Keratinocyte (primary cell): Measurements from ENCODE around the gene KRT79. TPM values are rescaled to one million over a fixed set of nuclear protein-coding genes. Genes with fewer than 3 reads are reported as not detected.

Experiments used
- DNase-seq: peaks from one replicate; pipeline ENCODE4 v3.0.0-alpha.2; 2011; ENCODE audit warnings: low read depth, missing footprints, low spot score
- FAIRE-seq: peaks from 2 replicates; lab custom pipeline; 2011; peaks lifted over from hg19 to GRCh38; lab: Jason Lieb, UNC
- H2AFZ ChIP-seq: 2 replicates; pipeline ENCODE4 v1.6.0; 2012; ENCODE audit warnings: low read length, control low read depth, inconsistent platforms; ENCODE audit not compliant: control insufficient read depth
- H3K27ac ChIP-seq: 2 replicates; pipeline ENCODE4 v1.5.1; 2011; ENCODE audit warnings: low read length; ENCODE audit not compliant: control insufficient read depth, insufficient read depth
- H3K27me3 ChIP-seq: 3 replicates; pipeline ENCODE4 v1.6.0; 2011; ENCODE audit warnings: low read length; ENCODE audit not compliant: control insufficient read depth, insufficient read depth; ENCODE audit errors: extremely low read depth
- H3K36me3 ChIP-seq, 2 experiments: 2 replicates in 1 of 2; 3 replicates in 1 of 2; pipeline ENCODE4 v1.5.1; 2011; ENCODE audit warnings: low read length in 2 of 2, mild to moderate bottlenecking in 1 of 2; ENCODE audit not compliant: control insufficient read depth in 2 of 2, insufficient read depth in 2 of 2; ENCODE audit errors: extremely low read depth in 1 of 2
- H3K4me1 ChIP-seq: 3 replicates; pipeline ENCODE4 v1.5.1; 2011; ENCODE audit warnings: low read length; ENCODE audit not compliant: control insufficient read depth, insufficient read depth; ENCODE audit errors: extremely low read depth
- H3K4me2 ChIP-seq: 3 replicates; pipeline ENCODE4 v1.6.0; 2011; ENCODE audit warnings: low read depth, low read length; ENCODE audit not compliant: control insufficient read depth, insufficient read depth; ENCODE audit errors: extremely low read depth
- H3K4me3 ChIP-seq, 3 experiments: fragments of 200-600 bp in 1 of 3; sonication (generic) in 1 of 3; 2 replicates in 2 of 3; 3 replicates in 1 of 3; pipeline ENCODE4 v1.5.1; 2011 to 2016; ENCODE audit warnings: low read length in 3 of 3, mild to moderate bottlenecking in 3 of 3, control low read depth in 2 of 3, inconsistent platforms in 1 of 3, low read depth in 1 of 3, mixed read lengths in 1 of 3, mixed run types in 1 of 3, moderate library complexity in 1 of 3; ENCODE audit not compliant: control insufficient read depth in 2 of 3, insufficient read depth in 2 of 3; ENCODE audit errors: extremely low read depth in 1 of 3
- H3K79me2 ChIP-seq: 2 replicates; pipeline ENCODE4 v1.6.0; 2012; ENCODE audit warnings: low read length; ENCODE audit not compliant: control insufficient read depth, insufficient read depth
- H3K9ac ChIP-seq: 3 replicates; pipeline ENCODE4 v1.6.0; 2011; ENCODE audit warnings: low read length; ENCODE audit not compliant: control insufficient read depth, insufficient read depth; ENCODE audit errors: extremely low read depth
- H3K9me1 ChIP-seq: 3 replicates; pipeline ENCODE4 v1.6.0; 2011; ENCODE audit warnings: low read length; ENCODE audit not compliant: control insufficient read depth, insufficient read depth; ENCODE audit errors: extremely low read depth
- H3K9me3 ChIP-seq: 2 replicates; pipeline ENCODE4 v1.5.1; 2012; ENCODE audit warnings: low read depth, low read length; ENCODE audit not compliant: control insufficient read depth
- H4K20me1 ChIP-seq: 3 replicates; pipeline ENCODE4 v1.6.0; 2011; ENCODE audit warnings: low read length; ENCODE audit not compliant: control insufficient read depth, insufficient read depth; ENCODE audit errors: extremely low read depth
- CTCF ChIP-seq, 3 experiments: IDR thresholded peaks in 1 of 3; conservative IDR thresholded peaks in 1 of 3; optimal IDR thresholded peaks in 1 of 3; 2 replicates in 2 of 3; 3 replicates in 1 of 3; pipeline versions ENCODE3 to v1.5.1; 2011; ENCODE audit warnings: low read length in 3 of 3, mild to moderate bottlenecking in 3 of 3, moderate library complexity in 2 of 3, control low read depth in 1 of 3, inconsistent platforms in 1 of 3; ENCODE audit not compliant: insufficient read depth in 2 of 3; ENCODE audit errors: extremely low read depth in 1 of 3
- EZH2 ChIP-seq: IDR thresholded peaks from one replicate; pipeline ENCODE4 v1.6.1; 2012; ENCODE audit warnings: inconsistent platforms, mild to moderate bottlenecking, low read length, moderate library complexity
- dilution Hi-C: fragments of 300-500 bp; cut with MboI; formaldehyde crosslinking; loops from one replicate; pipeline ENCODE4 v1.7.0; 2020; ENCODE audit warnings: low sequenced_read_pairs; ENCODE audit not compliant: extremely low pct_ligation_motif_present
- polyA plus RNA-seq, 5 experiments: library from polyadenylated mRNA; depleted of rRNA in 3 of 5; stranded (reverse) in 3 of 5; stranded (forward) in 1 of 5; unstranded in 1 of 5; fragments of >200 nt; gene quantifications; 1 replicate in 1 of 5; 2 replicates in 3 of 5; 3 replicates in 1 of 5; pipeline versions ENCODE4 v1.2.1 to v1.2.3, GENCODE V29; 2011 to 2012; ENCODE audit warnings: missing spikeins in 2 of 5, low read depth in 1 of 5, low replicate concordance in 1 of 5

KRT79 gene
- polyA plus RNA-seq, 1 donor (not counting 4 experiments of a cell fraction or from before 2014, with no cell fraction given): 0.09 TPM

- Histone ChIP-seq H3K27ac (no peak overlapping the region), H2AFZ (no peak overlapping the region), H3K4me1 (no peaks in the 10 kb centered on the region), H3K9ac (no peak overlapping the region), H3K4me2 (no peak overlapping the region), H3K27me3 (peaks cover 17% of the 10 kb centered on the region), H3K36me3 (no peaks in the 10 kb centered on the region), H3K9me1 (no peaks in the 10 kb centered on the region), H3K9me3 (no peaks in the 10 kb centered on the region), H3K4me3 (no peak overlapping the region), H4K20me1 (peaks cover 4% of the 10 kb centered on the region), H3K79me2 (no peaks in the 10 kb centered on the region)
- TF ChIP-seq CTCF (optimal IDR thresholded peaks at IDR 0.05 in 1 of 3, IDR thresholded peaks at IDR 0.05 in 1 of 3, conservative IDR thresholded peaks at IDR 0.05 in 1 of 3; ENCODE audit: extremely low read depth in 1 of 3, insufficient read depth in 2 of 3, low read length in 3 of 3) (no peak), EZH2 (no peak)
- DNase-seq (no peak), FAIRE-seq (no peak)
- dilution Hi-C loops: no loop called here
Measured at GRCh38 chr12:52823761-52824450, 10.2 kb downstream of the KRT79 start.

DNA sequence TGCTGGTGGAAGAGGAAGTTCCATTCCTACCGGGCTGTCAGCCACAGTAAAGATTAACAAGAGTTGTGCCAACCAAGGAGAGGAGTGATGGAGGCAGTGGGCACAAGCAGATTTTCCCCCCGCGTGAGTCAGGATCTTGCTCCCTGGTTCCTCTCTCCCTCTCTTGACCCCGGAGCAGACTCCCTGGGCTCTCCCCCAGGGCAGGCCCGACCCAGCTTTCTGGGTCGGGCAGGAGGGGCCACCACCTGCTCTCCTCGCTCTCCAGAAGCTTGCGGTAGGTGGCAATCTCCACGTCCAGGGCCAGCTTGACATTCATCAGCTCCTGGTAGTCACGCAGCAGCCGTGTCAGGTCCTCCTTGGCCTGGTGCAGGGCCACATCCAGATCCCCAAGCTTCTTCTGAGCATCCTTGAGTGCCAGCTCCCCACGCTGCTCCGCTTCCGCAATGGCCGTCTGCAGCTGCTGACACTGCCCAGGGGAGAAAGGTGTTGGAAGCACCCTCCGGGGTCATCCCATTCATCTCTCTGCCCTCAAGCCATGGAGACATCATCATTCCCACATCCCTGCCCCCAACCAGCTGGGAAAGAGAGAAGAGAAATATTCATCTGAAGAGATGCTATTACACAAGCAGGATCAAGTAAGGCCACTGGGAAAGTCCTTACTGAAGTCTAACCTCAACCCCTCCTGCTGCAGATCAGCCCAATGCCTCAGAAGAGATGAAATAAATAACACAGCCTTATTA, 11.2 kb downstream of the KRT79 start:
- no peak for FAIRE-seq
- H3K27me3 ChIP-seq: peaks cover 24% of the 10 kb centered on the region
- dilution Hi-C loops: no loop called here
- no peaks in the 10 kb centered on the region for H3K9me1 ChIP-seq
- DNase-seq: no peak
- H3K79me2 ChIP-seq: no peaks in the 10 kb centered on the region
- H3K4me2 ChIP-seq: no peak overlapping the region
- H3K4me1 ChIP-seq: no peaks in the 10 kb centered on the region
- no peaks in the 10 kb centered on the region for H3K36me3 ChIP-seq
- H3K9ac ChIP-seq: no peak overlapping the region
- no peak overlapping the region for H2AFZ ChIP-seq
- TF ChIP-seq CTCF (optimal IDR thresholded peaks at IDR 0.05 in 1 of 3, IDR thresholded peaks at IDR 0.05 in 1 of 3, conservative IDR thresholded peaks at IDR 0.05 in 1 of 3; ENCODE audit: extremely low read depth in 1 of 3, insufficient read depth in 2 of 3, low read length in 3 of 3) (no peak), EZH2 (no peak)
- H3K9me3 ChIP-seq: no peaks in the 10 kb centered on the region
- peaks cover 4% of the 10 kb centered on the region for H4K20me1 ChIP-seq
- no peak overlapping the region for H3K4me3 ChIP-seq
- no peak overlapping the region for H3K27ac ChIP-seq
